Measurements from ENCODE around the gene NAA20.

NAA20 gene

GRCh38 chr20:20076297-20077065, 59.3 kb downstream of the NAA20 start:
- peak; percentile 54 for DNase-seq (ENCODE audit: low spot score)

- DNase-seq (ENCODE audit: low spot score): no peak
Measured at GRCh38 chr20:20078041-20078440, 60.9 kb downstream of the NAA20 start.

GRCh38 chr20:20079102-20079784, 62.1 kb downstream of the NAA20 start:
- DNase-seq (ENCODE audit: low spot score): no peak

All from AG08396 (cell line).